NCI-H1436 (cell line): Measurements from ENCODE around the gene VDAC2.

Source experiments
- DNase-seq: peaks from one replicate; lab custom pipeline; 2025; lab: John Stamatoyannopoulos, UW

The VDAC2 gene

GRCh38 chr10:75253281-75254220 lies 43.0 kb downstream of the VDAC2 start:
- DNase-seq, result no peak

- DNase-seq, result no peak
Measured at GRCh38 chr10:75254739-75255138, 44.1 kb downstream of the VDAC2 start.

GRCh38 chr10:75260990-75261389 lies 50.4 kb downstream of the VDAC2 start:
- DNase-seq, result no peak

GRCh38 chr10:75261813-75262705 lies 51.5 kb downstream of the VDAC2 start:
- no peak for DNase-seq

GRCh38 chr10:75263806-75264205 lies 53.2 kb downstream of the VDAC2 start:
- DNase-seq, result no peak

GRCh38 chr10:75265856-75266255 lies 55.3 kb downstream of the VDAC2 start:
- no peak for DNase-seq

DNA sequence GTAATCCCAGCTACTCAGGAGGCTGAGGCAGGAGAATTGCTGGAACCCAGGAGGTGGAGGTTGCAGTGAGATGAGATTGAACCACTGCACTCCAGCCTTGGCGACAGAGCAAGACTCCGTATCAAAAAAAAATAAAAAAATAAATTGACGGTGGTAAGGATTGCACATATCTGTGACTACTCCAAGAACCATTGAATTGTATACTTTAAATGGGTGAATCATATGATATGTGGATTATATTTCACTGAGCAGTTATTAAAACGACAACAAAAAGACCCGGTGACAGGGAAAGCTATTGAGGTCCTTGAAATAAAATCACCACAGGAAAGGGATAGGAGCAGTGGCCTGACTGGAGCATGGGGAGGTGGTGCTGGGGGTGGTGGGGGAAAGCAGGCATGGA lies 56.3 kb downstream of the VDAC2 start:
- no peak for DNase-seq

GRCh38 chr10:75269605-75270004 lies 59.0 kb downstream of the VDAC2 start:
- no peak for DNase-seq

DNA sequence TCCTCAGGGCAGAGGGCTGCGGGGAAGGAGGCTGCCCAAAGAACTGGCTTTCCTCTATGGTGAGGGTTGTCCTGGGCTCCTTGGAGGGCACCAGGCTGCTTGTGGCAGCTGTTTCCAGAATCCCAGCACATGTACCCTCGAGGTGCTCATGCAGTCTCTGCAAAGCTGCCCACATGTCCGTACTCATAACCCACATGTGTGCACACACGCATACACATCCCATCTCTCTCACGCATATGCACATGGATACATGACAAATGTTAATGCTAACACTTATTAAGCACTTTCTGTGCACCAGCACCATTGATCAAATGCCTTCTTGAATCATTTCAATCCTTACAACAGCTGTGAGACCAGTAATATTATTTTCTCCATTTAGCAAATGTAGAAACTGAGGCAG lies 61.5 kb downstream of the VDAC2 start:
- DNase-seq, result no peak

DNA sequence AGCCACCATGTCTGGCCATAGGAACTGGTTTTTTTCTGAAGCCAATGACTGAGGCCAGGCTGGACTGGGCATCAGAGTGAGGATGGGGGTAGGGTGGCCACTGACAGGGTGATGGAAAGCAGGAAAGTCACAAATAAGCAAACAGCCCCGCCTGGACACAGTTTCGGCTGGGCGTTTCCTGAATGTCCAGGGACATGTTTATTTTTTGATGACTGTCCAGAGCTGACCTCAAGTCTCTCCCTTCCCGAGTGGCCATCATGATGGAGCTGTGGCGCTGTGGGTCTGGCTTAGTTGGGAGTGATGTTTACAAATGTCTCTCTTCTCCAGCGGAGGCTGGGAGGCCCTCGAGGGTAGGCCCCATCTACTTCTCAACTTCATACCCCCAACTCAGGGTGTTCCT lies 62.3 kb downstream of the VDAC2 start:
- no peak for DNase-seq

- DNase-seq, result no peak
Measured at GRCh38 chr10:75276069-75276872, 65.7 kb downstream of the VDAC2 start.

- no peak for DNase-seq
Measured at GRCh38 chr10:75280236-75280635, 69.6 kb downstream of the VDAC2 start.
